Measurements from ENCODE around the gene SUMO2. TPM values are rescaled to one million over a fixed set of nuclear protein-coding genes. Genes with fewer than 3 reads are reported as not detected.

SUMO2 gene
- total RNA-seq, 1 experiment from 2014 or later, result 650 TPM

GRCh38 chr17:75130059-75130631 lies 52.6 kb downstream of the SUMO2 start (continued):
- TF ChIP-seq PREB (CRISPR knock-in tag; IDR thresholded peaks at IDR 0.05; ENCODE audit: borderline replicate concordance) (no peak), ATF3 (CRISPR knock-in tag; conservative IDR thresholded peaks at IDR 0.05) (no peak), TP53 (CRISPR knock-in tag; IDR thresholded peaks at IDR 0.05) (no peak), TEAD1 (CRISPR knock-in tag; IDR thresholded peaks at IDR 0.05) (no peak), FOXP1 (CRISPR knock-in tag; IDR thresholded peaks at IDR 0.05; ENCODE audit: borderline replicate concordance) (no peak)

- Mint-ChIP-seq H3K9me3 (no peaks in the 10 kb centered on the region), H3K36me3 (peaks cover 11% of the 10 kb centered on the region), H3K4me3 (peak overlapping the region; percentile 38), H3K27ac (peak overlapping the region; percentile 45; the same call in 1 of the 2 replicates), H3K27me3 (ENCODE audit: low read depth) (no peaks in the 10 kb centered on the region), H3K4me1 (peaks cover 27% of the 10 kb centered on the region)
- TF ChIP-seq ZNF317 (CRISPR knock-in tag; IDR thresholded peaks at IDR 0.05; ENCODE audit: borderline replicate concordance, low read depth) (no peak), USF2 (CRISPR knock-in tag; IDR thresholded peaks at IDR 0.05) (no peak), TP53 (CRISPR knock-in tag; IDR thresholded peaks at IDR 0.05) (no peak), CREM (CRISPR knock-in tag; IDR thresholded peaks at IDR 0.05) (no peak), E2F4 (CRISPR knock-in tag; IDR thresholded peaks at IDR 0.05; ENCODE audit: borderline replicate concordance, low read depth) (no peak), ZNF532 (CRISPR knock-in tag; IDR thresholded peaks at IDR 0.05; ENCODE audit: borderline replicate concordance) (no peak), AR (CRISPR knock-in tag; IDR thresholded peaks at IDR 0.05) (no peak), ELF4 (CRISPR knock-in tag; IDR thresholded peaks at IDR 0.05; ENCODE audit: low read depth) (no peak), IRF2 (CRISPR knock-in tag; IDR thresholded peaks at IDR 0.05; ENCODE audit: borderline replicate concordance, low read depth) (no peak), GRHL2 (CRISPR knock-in tag; IDR thresholded peaks at IDR 0.05; ENCODE audit: insufficient replicate concordance, severe bottlenecking) (no peak), CREB1 (CRISPR knock-in tag; IDR thresholded peaks at IDR 0.05) (no peak)
- ChIA-PET POLR2A (no interaction called here), CTCF (interaction anchor here (0.6 to 7.3 kb wide), 7 partner anchors 15 to 168 kb away, joined by 3 to 84 read pairs (median 15); partner anchors contain the start of gene ARMC7)
- no peak for ATAC-seq
- no peak for DNase-seq (ENCODE audit: low spot score)
Measured at GRCh38 chr17:75129576-75129975, 53.2 kb downstream of the SUMO2 start.
